ENCODE measurements around the gene GTF2F2.

- TF ChIP-seq CTCF (IDR thresholded peaks at IDR 0.05) (no peak), POLR2A (IDR thresholded peaks at IDR 0.05) (no peak)
These were observed 65.0 kb downstream of the GTF2F2 start for GRCh38 chr13:45185286-45185685.
